Suprapubic skin (tissue), 3 donors: ENCODE measurements around the gene CISH.

Experiments used
- CTCF ChIP-seq, 2 donors: fragments of 200-600 bp in 1 of 2; fragments of 450-650 bp in 1 of 2; sonication (generic) in 1 of 2; IDR thresholded peaks; one replicate each; pipeline ENCODE4 v1.5.1; 2016 to 2019; ENCODE audit warnings: antibody characterized with exemption in 2 of 2, mild to moderate bottlenecking in 1 of 2, moderate library complexity in 1 of 2
- POLR2AphosphoS5 ChIP-seq, 3 donors: sonication (generic); formaldehyde crosslinking; IDR thresholded peaks; one replicate each; pipeline ENCODE4 v1.6.1; 2017; ENCODE audit warnings: antibody characterized with exemption in 3 of 3

GRCh38 chr3:50559702-50560101 is 51.9 kb downstream of the CISH start:
- no peak for TF ChIP-seq CTCF (IDR thresholded peaks at IDR 0.05)
- TF ChIP-seq POLR2AphosphoS5 (IDR thresholded peaks at IDR 0.05) = no peak
